ACC112 (cell line): Measurements from ENCODE around the gene ARHGAP4.

ENCODE experiments used
- H2AFZ ChIP-seq: fragments of 200-600 bp; sonication (generic); one replicate; pipeline ENCODE4 v1.6.0; 2017; ENCODE audit warnings: antibody characterized with exemption, low read length; ENCODE audit not compliant: unreplicated experiment
- H3K27ac ChIP-seq: fragments of 200-600 bp; sonication (generic); 2 replicates; pipeline ENCODE4 v1.5.1; 2014; ENCODE audit warnings: low read depth, mild to moderate bottlenecking, antibody characterized with exemption, low read length, moderate library complexity
- H3K27me3 ChIP-seq: fragments of 200-600 bp; sonication (generic); 2 replicates; pipeline ENCODE4 v1.6.1; 2014; ENCODE audit warnings: mild to moderate bottlenecking, antibody characterized with exemption, low read length, moderate library complexity, mixed read lengths; ENCODE audit not compliant: insufficient read depth
- H3K36me3 ChIP-seq: fragments of 200-600 bp; sonication (generic); 2 replicates; pipeline ENCODE4 v1.6.1; 2016; ENCODE audit warnings: mild to moderate bottlenecking, antibody characterized with exemption, low read length, moderate library complexity, mixed read lengths; ENCODE audit not compliant: insufficient read depth
- H3K4me1 ChIP-seq: fragments of 200-600 bp; sonication (generic); one replicate; pipeline ENCODE4 v1.6.1; 2016; ENCODE audit warnings: low read length, mixed read lengths; ENCODE audit not compliant: insufficient read depth, unreplicated experiment, control insufficient read depth
- H3K4me3 ChIP-seq: fragments of 200-600 bp; sonication (generic); 2 replicates; pipeline ENCODE4 v1.5.1; 2014; ENCODE audit warnings: mild to moderate bottlenecking, low read depth, low read length
- H3K79me2 ChIP-seq: fragments of 200-600 bp; sonication (generic); one replicate; pipeline ENCODE4 v1.6.0; 2016; ENCODE audit warnings: low read length; ENCODE audit not compliant: control insufficient read depth, unreplicated experiment, insufficient read depth

ARHGAP4 gene

GRCh38 chrX:153903238-153903980 is 22.7 kb downstream of the ARHGAP4 start:
- Histone ChIP-seq H3K27me3 (peaks cover 3% of the 10 kb centered on the region; the same call in 1 of the 2 replicates), H2AFZ (no peak overlapping the region), H3K4me3 (no peak overlapping the region), H3K27ac (no peak overlapping the region), H3K79me2 (no peaks in the 10 kb centered on the region), H3K4me1 (peaks cover 16% of the 10 kb centered on the region), H3K36me3 (no peaks in the 10 kb centered on the region)

GRCh38 chrX:153902385-153902784 is 23.7 kb downstream of the ARHGAP4 start:
- Histone ChIP-seq H3K79me2 (no peaks in the 10 kb centered on the region), H2AFZ (no peak overlapping the region), H3K36me3 (no peaks in the 10 kb centered on the region), H3K4me1 (peaks cover 16% of the 10 kb centered on the region), H3K27me3 (peaks cover 9% of the 10 kb centered on the region; the same call in 1 of the 2 replicates), H3K4me3 (no peak overlapping the region), H3K27ac (no peak overlapping the region)

- Histone ChIP-seq H3K79me2 (no peaks in the 10 kb centered on the region), H3K4me3 (no peak overlapping the region), H3K27me3 (peaks cover 9% of the 10 kb centered on the region; the same call in 1 of the 2 replicates), H2AFZ (no peak overlapping the region), H3K4me1 (peaks cover 16% of the 10 kb centered on the region), H3K27ac (no peak overlapping the region), H3K36me3 (no peaks in the 10 kb centered on the region)
Measured at GRCh38 chrX:153901753-153902140, 24.3 kb downstream of the ARHGAP4 start.

DNA sequence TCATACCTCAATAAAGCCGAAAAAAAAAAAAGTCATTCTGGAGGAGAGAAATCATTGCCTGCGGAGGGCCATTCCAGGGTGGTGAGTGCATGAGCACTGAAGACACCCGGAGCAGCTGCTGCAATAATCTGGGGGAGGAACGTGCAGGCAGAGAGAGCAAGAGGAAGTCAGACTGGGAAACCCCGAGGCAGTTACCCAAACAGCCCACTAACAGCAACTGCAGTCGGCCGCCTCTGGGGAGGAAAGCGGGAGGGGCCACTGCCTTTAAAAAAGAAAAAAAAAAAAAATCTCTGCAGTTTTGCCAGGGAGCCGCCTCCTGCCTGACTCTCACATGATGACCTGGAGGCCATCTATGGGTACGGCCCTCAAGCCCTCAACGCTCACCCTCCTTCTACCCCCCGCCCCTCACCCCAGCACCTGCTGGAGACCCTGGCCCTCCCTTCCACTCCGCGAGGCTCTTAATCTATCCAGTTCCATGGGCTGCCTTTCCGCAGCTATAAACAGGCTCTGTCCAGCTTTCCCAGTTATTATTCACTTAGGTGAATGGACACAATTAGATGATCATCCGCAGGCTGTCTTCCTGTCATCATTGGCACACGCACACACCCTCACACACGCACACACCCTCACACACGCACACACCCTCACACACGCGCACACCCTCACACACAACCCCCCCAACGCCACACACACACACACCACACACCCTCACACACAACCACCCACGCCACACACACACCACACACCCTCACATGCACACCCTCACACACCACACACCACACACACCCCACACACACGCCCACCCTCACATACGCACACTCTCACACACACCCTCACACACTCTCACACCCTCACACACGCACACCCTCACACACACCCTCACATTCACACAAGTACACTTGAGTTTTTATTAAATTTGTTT is 25.0 kb downstream of the ARHGAP4 start:
- Histone ChIP-seq H2AFZ (no peak overlapping the region), H3K27ac (peak overlapping the region; percentile 37), H3K36me3 (no peaks in the 10 kb centered on the region), H3K79me2 (no peaks in the 10 kb centered on the region), H3K4me1 (peaks cover 16% of the 10 kb centered on the region), H3K27me3 (peaks cover 9% of the 10 kb centered on the region; the same call in 1 of the 2 replicates), H3K4me3 (no peak overlapping the region)

DNA sequence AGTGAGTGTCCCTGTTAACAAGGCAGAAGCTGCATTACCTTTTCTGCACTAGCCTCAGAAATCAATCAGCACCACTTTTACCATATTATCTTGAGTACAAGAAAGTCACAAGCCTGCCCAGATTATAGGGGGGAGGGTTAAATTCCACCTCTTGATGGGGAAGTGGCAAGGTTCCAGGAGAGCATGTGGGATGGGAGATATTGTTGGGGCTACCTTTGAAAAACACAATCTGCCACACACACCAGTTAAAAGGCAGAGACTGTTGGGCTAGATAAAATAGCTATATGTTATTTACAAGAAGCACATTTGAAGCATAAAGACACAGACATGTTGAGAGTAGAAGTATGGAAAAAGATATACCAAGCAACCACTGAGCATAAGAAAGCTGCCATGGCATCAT is 28.2 kb downstream of the ARHGAP4 start:
- H3K4me3 ChIP-seq, result no peak overlapping the region
- no peaks in the 10 kb centered on the region for H3K79me2 ChIP-seq
- H3K4me1 ChIP-seq, result peaks cover 16% of the 10 kb centered on the region
- no peak overlapping the region for H3K27ac ChIP-seq
- no peaks in the 10 kb centered on the region for H3K36me3 ChIP-seq
- peaks cover 9% of the 10 kb centered on the region; the same call in 1 of the 2 replicates for H3K27me3 ChIP-seq
- no peak overlapping the region for H2AFZ ChIP-seq

- Histone ChIP-seq H3K27me3 (peaks cover 37% of the 10 kb centered on the region; the same call in 1 of the 2 replicates), H3K4me3 (no peak overlapping the region), H3K79me2 (no peaks in the 10 kb centered on the region), H2AFZ (no peak overlapping the region), H3K27ac (no peak overlapping the region), H3K36me3 (no peaks in the 10 kb centered on the region), H3K4me1 (no peaks in the 10 kb centered on the region)
Measured at GRCh38 chrX:153889123-153889522, 36.9 kb downstream of the ARHGAP4 start.

DNA sequence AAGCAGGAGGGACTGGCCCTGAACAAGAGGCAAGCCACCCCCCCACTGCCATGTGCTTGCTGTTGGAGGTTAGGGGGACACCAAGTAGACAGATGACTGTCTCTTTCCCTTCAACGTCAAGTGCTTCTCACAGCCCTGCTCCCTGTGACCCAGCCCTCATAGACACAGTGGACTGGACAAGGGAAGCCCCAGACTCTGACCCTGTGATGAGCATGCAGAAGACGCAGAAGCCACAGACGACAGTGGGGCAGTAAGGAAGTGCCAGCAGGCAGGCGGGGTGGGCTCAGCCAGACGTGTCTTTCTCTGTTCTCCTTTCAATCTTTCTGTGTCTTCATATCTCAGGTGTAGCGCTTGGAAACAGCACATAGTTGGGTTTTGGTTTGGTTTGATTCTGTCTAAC is 37.7 kb downstream of the ARHGAP4 start:
- no peaks in the 10 kb centered on the region for H3K4me1 ChIP-seq
- peaks cover 37% of the 10 kb centered on the region; the same call in 1 of the 2 replicates for H3K27me3 ChIP-seq
- no peak overlapping the region for H3K4me3 ChIP-seq
- no peak overlapping the region for H3K27ac ChIP-seq
- H3K36me3 ChIP-seq, result no peaks in the 10 kb centered on the region
- no peak overlapping the region for H2AFZ ChIP-seq
- no peaks in the 10 kb centered on the region for H3K79me2 ChIP-seq

GRCh38 chrX:153887385-153887784 is 38.7 kb downstream of the ARHGAP4 start:
- Histone ChIP-seq H3K27ac (no peak overlapping the region), H3K79me2 (no peaks in the 10 kb centered on the region), H3K27me3 (peaks cover 37% of the 10 kb centered on the region; the same call in 1 of the 2 replicates), H2AFZ (no peak overlapping the region), H3K36me3 (no peaks in the 10 kb centered on the region), H3K4me3 (no peak overlapping the region), H3K4me1 (peaks cover under 1% of the 10 kb centered on the region)

GRCh38 chrX:153886915-153887314 is 39.1 kb downstream of the ARHGAP4 start:
- peaks cover 3% of the 10 kb centered on the region for H3K4me1 ChIP-seq
- H3K79me2 ChIP-seq, result no peaks in the 10 kb centered on the region
- no peak overlapping the region for H3K27ac ChIP-seq
- peaks cover 37% of the 10 kb centered on the region; the same call in 1 of the 2 replicates for H3K27me3 ChIP-seq
- H2AFZ ChIP-seq, result no peak overlapping the region
- H3K36me3 ChIP-seq, result no peaks in the 10 kb centered on the region
- no peak overlapping the region for H3K4me3 ChIP-seq

- Histone ChIP-seq H3K79me2 (no peaks in the 10 kb centered on the region), H3K36me3 (no peaks in the 10 kb centered on the region), H2AFZ (no peak within 1 kb of the TSS), H3K4me1 (peaks cover 7% of the 10 kb centered on the region), H3K27ac (no peak within 1 kb of the TSS), H3K27me3 (peaks cover 37% of the 10 kb centered on the region; the same call in 1 of the 2 replicates), H3K4me3 (0 out of 2 replicates have a peak within 1 kb of the TSS, but pooled peaks have one; percentile 33)
Measured at GRCh38 chrX:153885968-153886903, 39.8 kb downstream of the ARHGAP4 start, which contains the start of gene L1CAM. Gene L1CAM, minus strand, starts transcription at chrX:153886173. Its CDS starts 10,337 bp downstream, at chrX:153875836.
